ENCODE results near the gene TTLL5.
"Not testable (repeated sequence)": the region's sequence is repeated elsewhere in the genome, so short reads cannot be mapped to it uniquely, and the experiment has no call there.

TTLL5 gene

GRCh38 chr14:75925141-75925840 lies 264.2 kb downstream of the TTLL5 start:
- DNase-seq = not testable (repeated sequence)

- no peak for DNase-seq
Observed at GRCh38 chr14:75926431-75927115, 265.5 kb downstream of the TTLL5 start.

- no peak for DNase-seq
Observed at GRCh38 chr14:75927564-75928087, 266.6 kb downstream of the TTLL5 start.

GRCh38 chr14:75928690-75929181 lies 267.7 kb downstream of the TTLL5 start:
- no peak for DNase-seq

DNA sequence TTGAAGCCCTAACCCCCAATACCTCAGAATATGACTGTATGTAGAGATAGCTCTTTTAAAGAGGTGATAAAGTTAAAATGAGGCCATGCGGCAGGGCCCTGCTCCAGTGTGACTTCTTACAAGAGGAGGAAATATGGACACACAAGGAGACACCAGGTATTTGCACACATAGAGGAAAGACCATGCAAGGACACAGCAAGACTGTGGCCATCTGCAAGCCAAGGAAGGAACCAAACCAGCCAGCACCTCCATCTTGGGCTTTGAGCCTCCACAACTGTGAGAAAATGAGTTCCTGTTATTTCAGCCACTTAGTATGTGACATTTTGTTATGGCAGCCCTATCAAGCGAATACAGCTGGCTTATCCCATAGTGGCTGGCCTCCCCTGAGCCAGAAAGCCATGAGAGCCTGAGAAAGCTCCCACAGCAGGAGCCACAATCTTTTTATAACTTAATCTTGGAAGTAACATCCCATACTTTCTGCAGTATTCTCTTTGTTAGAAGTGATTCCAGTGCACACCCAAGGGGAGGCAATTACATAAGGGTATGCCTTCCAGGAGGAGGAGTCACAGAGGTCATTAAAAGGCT lies 272.8 kb downstream of the TTLL5 start:
- no peak for DNase-seq

DNA sequence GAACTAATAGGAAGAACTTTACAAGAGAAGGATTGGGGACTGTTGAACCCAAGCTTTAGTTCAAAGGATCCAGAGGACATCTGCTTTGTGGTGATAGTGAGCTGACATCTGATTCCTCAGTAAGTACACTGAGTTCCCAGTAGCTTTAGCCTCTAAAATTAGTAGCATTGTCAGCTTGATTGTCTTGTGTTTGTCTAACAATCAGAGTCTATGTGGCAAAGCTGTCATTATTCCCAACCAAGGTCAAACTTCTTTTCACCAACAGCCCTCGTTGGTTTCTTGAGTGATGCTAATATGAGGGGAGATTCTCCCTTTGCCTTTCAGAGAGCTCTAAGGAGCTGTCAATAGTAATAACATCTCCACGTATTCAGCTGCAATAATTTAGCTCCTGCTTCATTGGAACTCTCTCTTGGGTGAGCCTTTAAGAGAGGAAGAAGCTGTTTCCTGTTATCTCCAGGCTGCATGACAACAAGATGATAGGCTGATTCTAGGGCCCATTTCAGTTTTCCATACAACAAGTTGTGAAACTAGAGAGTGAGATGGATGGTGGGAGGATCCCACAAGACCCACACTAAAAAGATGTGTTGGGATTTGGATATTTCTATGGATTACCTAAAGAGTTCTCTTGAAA lies 274.1 kb downstream of the TTLL5 start:
- peak; percentile 9 to 70 for DNase-seq

DNA sequence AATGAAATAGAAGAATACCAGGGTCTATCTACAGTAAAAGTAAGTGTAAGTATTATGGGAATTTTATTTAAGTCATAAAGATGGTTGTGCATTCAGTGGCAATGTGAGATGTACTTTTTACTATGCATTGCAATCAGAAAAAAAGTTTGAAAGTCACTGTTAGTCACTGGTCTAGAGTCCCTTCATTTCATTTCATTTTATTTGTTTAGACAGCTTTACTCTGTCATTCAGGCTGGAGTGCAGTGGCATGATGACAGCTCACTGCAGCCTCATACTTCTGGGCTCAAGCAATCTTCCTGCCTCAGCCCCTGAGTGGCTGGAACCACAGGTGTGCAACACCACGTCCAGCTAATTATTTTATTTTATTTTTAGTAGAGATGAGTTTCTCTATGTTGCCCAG lies 278.2 kb downstream of the TTLL5 start:
- no peak for DNase-seq

- DNase-seq = no peak
Observed at GRCh38 chr14:75941030-75941429, 280.0 kb downstream of the TTLL5 start.

GRCh38 chr14:75944607-75945241 lies 283.7 kb downstream of the TTLL5 start:
- DNase-seq = no peak

- no peak for DNase-seq
Observed at GRCh38 chr14:75946785-75947184, 285.7 kb downstream of the TTLL5 start.

GRCh38 chr14:75952489-75952888 lies 291.4 kb downstream of the TTLL5 start:
- DNase-seq = no peak

- DNase-seq = no peak
Observed at GRCh38 chr14:75959031-75959430, 298.0 kb downstream of the TTLL5 start.

DNA sequence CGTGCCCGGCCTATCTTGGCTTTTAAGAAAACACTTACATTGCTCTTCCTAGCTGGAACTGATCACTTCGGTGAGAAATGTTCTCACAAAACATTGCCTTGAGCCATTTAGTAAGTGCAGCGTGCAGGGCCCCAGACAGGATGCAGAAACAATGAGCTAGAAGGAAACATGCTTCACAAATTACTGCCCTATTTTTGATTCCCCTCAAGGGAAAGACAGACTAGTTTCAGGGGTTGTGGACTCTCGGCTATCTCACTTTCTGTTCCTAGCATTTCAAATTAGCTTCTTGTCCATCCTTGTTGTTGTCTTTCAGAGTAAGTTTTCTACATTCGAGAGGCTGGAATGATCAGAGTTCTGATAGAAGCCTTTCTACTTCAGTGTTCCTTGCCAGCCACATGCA lies 299.2 kb downstream of the TTLL5 start:
- no peak for DNase-seq

GRCh38 chr14:75961662-75962061 lies 300.6 kb downstream of the TTLL5 start:
- DNase-seq = no peak

- no peak for DNase-seq
Observed at GRCh38 chr14:75967866-75968265, 306.8 kb downstream of the TTLL5 start.

- DNase-seq = no peak
Observed at GRCh38 chr14:75968456-75968855, 307.4 kb downstream of the TTLL5 start.

- no peak for DNase-seq
Observed at GRCh38 chr14:75969126-75969525, 308.1 kb downstream of the TTLL5 start.

- DNase-seq = no peak
Observed at GRCh38 chr14:75969891-75970290, 308.8 kb downstream of the TTLL5 start.

- no peak for DNase-seq
Observed at GRCh38 chr14:75970989-75971388, 309.9 kb downstream of the TTLL5 start.

DNA sequence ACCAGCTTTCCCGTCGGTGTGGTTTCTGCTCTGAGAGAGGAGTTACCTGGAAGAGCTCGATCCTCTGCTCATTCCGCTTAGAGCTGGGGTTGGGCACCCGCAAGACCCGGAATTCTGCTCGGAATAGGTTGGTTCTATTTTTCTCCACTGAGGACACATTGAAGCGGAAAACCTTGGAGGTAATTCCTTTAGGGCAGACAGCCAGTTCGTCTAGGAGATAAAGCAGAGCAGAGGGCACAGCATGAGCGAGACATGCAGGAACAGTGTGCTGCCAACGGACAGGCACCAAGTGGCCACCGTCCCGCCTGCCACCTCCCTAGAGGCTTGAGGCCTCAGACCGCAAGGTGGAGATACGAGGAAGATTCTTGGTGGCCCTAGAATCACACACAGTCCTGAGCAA lies 310.5 kb downstream of the TTLL5 start:
- no peak for DNase-seq

DNA sequence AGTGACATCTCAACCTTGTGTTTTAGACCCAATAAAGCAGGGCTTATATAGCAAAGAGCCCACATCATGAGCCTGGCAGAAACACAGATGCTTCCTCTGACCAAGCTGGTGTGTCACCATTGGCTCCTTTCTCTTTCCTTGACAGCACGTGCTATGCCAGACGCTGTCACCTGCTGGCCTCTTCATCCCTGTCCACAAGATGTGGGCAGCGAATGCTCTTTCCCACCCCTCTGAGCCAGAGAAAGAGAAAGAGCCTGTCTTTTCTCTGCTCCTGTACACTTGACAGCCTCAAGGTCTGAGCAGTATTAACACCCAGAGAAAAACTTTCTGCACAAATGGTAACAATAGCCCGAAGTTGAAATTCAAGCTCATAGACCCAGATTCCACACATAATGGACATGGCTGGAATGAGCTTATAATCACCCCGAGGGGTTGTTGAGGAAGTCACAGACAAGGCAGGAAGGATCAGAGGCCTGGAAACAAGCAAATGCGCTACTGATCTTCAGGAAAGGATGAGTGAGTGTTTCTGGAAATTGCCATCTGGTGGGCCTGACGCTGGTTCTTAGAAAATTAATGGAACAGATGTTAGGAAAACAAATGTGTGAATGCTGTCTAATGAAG lies 311.9 kb downstream of the TTLL5 start:
- DNase-seq = no peak

DNA sequence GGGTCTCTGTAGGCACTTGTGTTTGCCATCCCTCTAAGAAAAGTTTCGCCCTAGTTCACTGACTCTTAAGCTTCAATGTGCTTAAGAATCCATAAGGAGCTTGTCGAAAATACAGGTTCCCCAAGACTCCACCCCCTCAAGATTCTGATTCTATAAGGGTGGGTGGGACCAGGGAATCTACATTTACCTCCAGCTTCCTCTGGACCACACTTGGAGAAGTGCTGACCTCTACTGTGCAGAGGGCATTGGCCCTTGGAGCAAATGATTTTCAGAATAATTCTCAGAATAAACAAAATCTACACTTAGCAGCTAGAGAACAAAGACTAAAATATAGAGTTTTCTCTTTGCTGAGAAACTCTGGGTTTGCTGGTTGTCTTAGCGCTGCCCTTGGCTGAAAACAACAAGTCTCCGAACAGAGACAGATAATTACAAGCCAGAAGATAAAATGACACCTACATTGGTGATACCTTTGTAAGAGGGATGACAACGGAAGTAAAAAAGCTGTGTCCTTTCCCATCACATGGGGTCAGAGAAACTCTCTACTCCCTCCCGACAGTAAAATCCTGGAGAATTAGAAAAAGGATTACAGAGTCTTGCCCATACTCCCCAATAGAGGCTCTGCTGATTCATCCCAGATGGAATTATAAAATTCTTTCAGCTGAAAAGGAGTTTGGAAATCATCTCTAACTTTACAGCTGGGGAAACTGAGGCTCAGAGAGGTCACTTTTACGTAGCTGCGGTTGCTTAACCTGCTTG lies 316.0 kb downstream of the TTLL5 start:
- no peak for DNase-seq

Data from NCI-H2081 (cell line).